Activated CD8-positive, alpha-beta memory T cell treated with anti-CD3 and anti-CD28 coated beads, Interleukin-2, amount 50 U/mL, for 4 hours (primary cell): Measurements from ENCODE around the gene NBEA.

ENCODE experiments used
- DNase-seq: peaks from one replicate; pipeline ENCODE4 v3.0.0-alpha.2; 2020

NBEA gene

GRCh38 chr13:35720290-35720689, 778.2 kb downstream of the NBEA start:
- no peak for DNase-seq

GRCh38 chr13:35720690-35721554, 778.9 kb downstream of the NBEA start:
- DNase-seq, result peak; percentile 21
